Astrocyte of the cerebellum (primary cell): ENCODE data around the gene RNF32.
A peak's percentile ranks its signal among the peaks of the same experiment; 100 is the strongest.

Experiments used
- DNase-seq: peaks from one replicate; pipeline ENCODE4 v3.0.0-alpha.2; 2011; ENCODE audit warnings: low read depth
- H3K4me3 ChIP-seq: 2 replicates; pipeline ENCODE4 v1.5.1; 2011; ENCODE audit warnings: mild to moderate bottlenecking, low read depth, low read length, moderate library complexity
- in situ Hi-C: cut with HindIII; loops from 2 replicates; pipeline ENCODE4 v1.10.0; 2017; ENCODE audit warnings: low sequenced_read_pairs
- TF ChIP-seq, protein P1 (sequence below): IDR thresholded peaks from 2 replicates; pipeline ENCODE4 v1.5.1; 2012; ENCODE audit warnings: low read length, low read depth, moderate library complexity, mild to moderate bottlenecking; ENCODE audit errors: missing control alignments

RNF32 gene

GRCh38 chr7:156640257-156640948, at the start of gene RNF32:
Gene RNF32, plus strand, starts transcription at chr7:156640774. Its CDS starts 3,104 bp downstream, at chr7:156643878.
- peak; percentile 73 for DNase-seq
- H3K4me3 ChIP-seq = peak within 1 kb of the TSS; percentile 81
- TF ChIP-seq, protein P1, sequence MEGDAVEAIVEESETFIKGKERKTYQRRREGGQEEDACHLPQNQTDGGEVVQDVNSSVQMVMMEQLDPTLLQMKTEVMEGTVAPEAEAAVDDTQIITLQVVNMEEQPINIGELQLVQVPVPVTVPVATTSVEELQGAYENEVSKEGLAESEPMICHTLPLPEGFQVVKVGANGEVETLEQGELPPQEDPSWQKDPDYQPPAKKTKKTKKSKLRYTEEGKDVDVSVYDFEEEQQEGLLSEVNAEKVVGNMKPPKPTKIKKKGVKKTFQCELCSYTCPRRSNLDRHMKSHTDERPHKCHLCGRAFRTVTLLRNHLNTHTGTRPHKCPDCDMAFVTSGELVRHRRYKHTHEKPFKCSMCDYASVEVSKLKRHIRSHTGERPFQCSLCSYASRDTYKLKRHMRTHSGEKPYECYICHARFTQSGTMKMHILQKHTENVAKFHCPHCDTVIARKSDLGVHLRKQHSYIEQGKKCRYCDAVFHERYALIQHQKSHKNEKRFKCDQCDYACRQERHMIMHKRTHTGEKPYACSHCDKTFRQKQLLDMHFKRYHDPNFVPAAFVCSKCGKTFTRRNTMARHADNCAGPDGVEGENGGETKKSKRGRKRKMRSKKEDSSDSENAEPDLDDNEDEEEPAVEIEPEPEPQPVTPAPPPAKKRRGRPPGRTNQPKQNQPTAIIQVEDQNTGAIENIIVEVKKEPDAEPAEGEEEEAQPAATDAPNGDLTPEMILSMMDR = no peak
- in situ Hi-C loops = no loop called here

DNA sequence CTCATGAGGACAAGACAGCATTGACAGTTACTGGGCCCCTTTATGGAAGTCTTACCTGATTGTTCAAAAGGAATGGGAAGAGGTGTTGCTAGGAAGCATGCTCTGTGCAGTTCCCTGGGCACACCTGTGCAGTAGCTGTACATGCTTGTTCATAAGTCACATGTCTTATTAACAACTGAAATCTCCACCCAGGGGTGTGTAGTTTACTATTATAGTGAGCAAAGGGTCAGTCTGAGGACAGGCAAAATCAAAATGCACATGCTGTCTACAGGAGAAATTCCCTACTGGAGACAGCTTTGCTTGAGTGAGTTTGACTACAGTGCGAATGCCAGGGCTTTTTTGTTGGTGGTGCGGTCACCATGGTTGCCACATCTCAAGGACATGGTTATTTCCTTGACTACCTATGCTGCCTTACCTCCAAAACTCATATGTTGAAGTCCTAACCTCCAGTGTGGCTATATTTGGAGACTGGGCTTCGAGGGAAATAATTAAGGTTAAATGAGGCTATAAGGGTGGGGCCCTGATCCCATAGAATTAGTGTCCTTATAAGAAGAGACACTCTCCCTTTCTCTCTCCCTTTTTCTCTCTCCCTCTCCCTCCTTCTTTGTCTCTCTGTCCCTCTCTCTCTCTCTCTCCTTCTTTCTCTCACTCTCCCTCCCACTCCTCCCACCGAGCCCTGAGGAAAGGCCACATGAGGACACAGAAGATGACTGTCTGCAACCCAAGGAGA, 48.3 kb upstream of the RNF32 start:
- H3K4me3 ChIP-seq = no peak overlapping the region
- in situ Hi-C loops = no loop called here
- TF ChIP-seq, protein P1 = no peak
- no peak for DNase-seq

GRCh38 chr7:156594283-156595080, 46.1 kb upstream of the RNF32 start:
- no peak for DNase-seq
- no peak overlapping the region for H3K4me3 ChIP-seq
- in situ Hi-C loops = no loop called here
- TF ChIP-seq, protein P1 = no peak

DNA sequence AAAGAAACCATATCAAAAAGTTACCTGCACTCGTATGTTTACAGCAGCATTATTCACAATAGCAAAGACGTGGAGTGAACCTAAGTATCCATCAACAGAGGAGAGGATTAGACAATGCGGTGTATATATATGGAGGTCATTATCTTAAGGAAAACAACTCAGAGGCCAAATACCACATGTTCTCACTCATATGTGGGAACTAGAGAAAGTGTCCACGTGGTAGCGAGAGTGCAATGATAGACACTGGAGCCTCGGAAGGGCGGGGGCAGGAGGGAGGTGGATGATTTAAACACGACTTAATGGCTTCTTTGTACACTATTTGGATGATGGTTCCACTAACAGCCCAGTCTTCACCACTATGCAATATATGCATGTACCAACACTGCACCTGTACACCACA, 40.1 kb upstream of the RNF32 start:
- no peak for DNase-seq
- in situ Hi-C loops = no loop called here
- TF ChIP-seq, protein P1 = no peak
- H3K4me3 ChIP-seq = no peak overlapping the region

- H3K4me3 ChIP-seq = no peak overlapping the region
- in situ Hi-C loops = no loop called here
- DNase-seq = no peak
- TF ChIP-seq, protein P1 = no peak
Observed at GRCh38 chr7:156602283-156602682, 38.3 kb upstream of the RNF32 start.

DNA sequence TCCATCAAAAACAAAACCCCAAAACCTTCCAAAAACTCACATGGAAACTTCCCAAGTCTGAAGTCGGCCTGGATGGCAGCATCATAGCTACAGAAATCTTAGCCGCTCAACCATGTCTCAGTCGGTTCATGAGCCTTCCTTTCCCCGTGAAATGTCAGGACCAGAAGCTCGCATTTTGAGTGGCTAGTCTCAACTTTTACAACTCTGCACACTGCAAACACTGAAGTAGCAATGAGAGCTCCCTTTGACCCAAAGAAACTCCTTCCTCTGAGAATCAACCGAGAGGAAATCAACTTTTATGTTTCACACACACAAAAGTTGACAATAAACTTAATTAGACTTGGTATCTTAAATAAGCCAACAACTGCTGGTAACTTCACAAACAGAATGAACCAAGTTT, 37.6 kb upstream of the RNF32 start:
- TF ChIP-seq, protein P1 = no peak
- DNase-seq = no peak
- H3K4me3 ChIP-seq = no peak overlapping the region
- in situ Hi-C loops = no loop called here
